Ovary (tissue), 9 donors: Measurements from ENCODE around the gene PANK2. TPM values are rescaled to one million over a fixed set of nuclear protein-coding genes. Genes with fewer than 3 reads are reported as not detected.

Experiments
- DNase-seq, 5 donors: peaks; one replicate each; pipeline ENCODE4 v3.0.0-alpha.2; 2019 to 2020
- H3K27ac ChIP-seq, 2 donors: fragments of 200-600 bp; one replicate each; pipeline versions ENCODE4 v1.5.1 to v1.8.0; 2019 to 2022
- H3K27me3 ChIP-seq: fragments of 200-600 bp; one replicate; pipeline ENCODE4 v1.8.0; 2022
- H3K36me3 ChIP-seq: fragments of 200-600 bp; sonication (generic); one replicate; pipeline ENCODE4 v1.5.1; 2019
- H3K4me1 ChIP-seq: one replicate; pipeline ENCODE4 v1.8.1; 2013; ENCODE audit warnings: mild to moderate bottlenecking, moderate library complexity; ENCODE audit not compliant: insufficient read depth
- H3K4me3 ChIP-seq: fragments of 200-600 bp; sonication (generic); one replicate; pipeline ENCODE4 v1.5.1; 2017
- H3K9me3 ChIP-seq, 2 donors: fragments of 200-600 bp in 1 of 2; sonication (generic) in 1 of 2; one replicate each; pipeline versions ENCODE4 v1.5.1 to v1.8.1; 2013 to 2019; ENCODE audit warnings: mild to moderate bottlenecking in 1 of 2, moderate library complexity in 1 of 2
- EP300 ChIP-seq: sonication (generic); formaldehyde crosslinking; IDR thresholded peaks from one replicate; pipeline ENCODE4 v1.6.1; 2017; ENCODE audit warnings: antibody characterized with exemption
- POLR2A ChIP-seq: fragments of 450-650 bp; IDR thresholded peaks from one replicate; pipeline ENCODE4 v1.6.1; 2017; ENCODE audit warnings: antibody characterized with exemption, mild to moderate bottlenecking, moderate library complexity
- WGBS, 3 donors: extraction: QIAGEN DNeasy Blood & Tissue Kit in 1 of 3; methylation state at CpG; one replicate each; pipeline versions ENCODE4 v1.1.5 to v1.1.7; 2013 to 2017; 5-methylcytosine and 5-hydroxymethylcytosine counted together
- intact Hi-C, 4 donors: fragments of 100-400 bp; cut with DNase I; formaldehyde crosslinking; loops; one replicate each; pipeline versions ENCODE4 v1.11.0 to v1.15.1; 2022 to 2023
- polyA plus RNA-seq, 2 donors: library from polyadenylated mRNA; stranded (reverse); fragments of 200-250 nt in 1 of 2; fragments of 350-450 nt in 1 of 2; fragmentation: Illumina TruSeq in 1 of 2; extraction: RNeasy Lipid Tissue Mini Kit (QIAGEN cat#74804) in 1 of 2; gene quantifications; one replicate each; pipeline ENCODE4 v1.2.3, GENCODE V29; 2013 to 2014
- total RNA-seq, 7 donors: library from RNA; depleted of rRNA in 2 of 7; stranded (reverse); fragments of >200 nt in 2 of 7; fragmentation: NEBNext Ultra II Directional in 3 of 7; extraction: Animal tissue kit (Norgen Biotek cat#: 25700) in 3 of 7; gene quantifications; one replicate each; pipeline versions ENCODE4 v1.1.0 to v1.2.4, GENCODE V29; 2016 to 2023
- TF ChIP-seq, protein P1 (sequence below), 3 donors: fragments of 450-650 bp in 2 of 3; fragments of 200-600 bp in 1 of 3; IDR thresholded peaks; one replicate each; pipeline versions ENCODE4 v1.5.1 to v1.8.0; 2016 to 2022; ENCODE audit warnings: antibody characterized with exemption in 3 of 3, mild to moderate bottlenecking in 1 of 3
- donor health status: DM: no; HTN: no; CAD: no; lungs with moderate emphysema.
- donor health status: DM: no; HTN: no; CAD: no.
- donor health status: Bipolar disorder and iron deficiency.
- donor health status: DM: yes; HTN: yes; CAD: no.
- donor health status: DM: no; HTN: no; CAD: no.
- donor health status: DM: yes; HTN: yes; CAD: no.

Gene PANK2
- total and polyA plus RNA-seq, 9 donors = 20.0 to 39.5 (median 33.9) TPM

GRCh38 chr20:3863317-3863716 lies 25.9 kb upstream of the PANK2 start:
- H3K4me1 ChIP-seq = no peaks in the 10 kb centered on the region
- TF ChIP-seq POLR2A (no peak), EP300 (no peak)
- TF ChIP-seq, protein P1, sequence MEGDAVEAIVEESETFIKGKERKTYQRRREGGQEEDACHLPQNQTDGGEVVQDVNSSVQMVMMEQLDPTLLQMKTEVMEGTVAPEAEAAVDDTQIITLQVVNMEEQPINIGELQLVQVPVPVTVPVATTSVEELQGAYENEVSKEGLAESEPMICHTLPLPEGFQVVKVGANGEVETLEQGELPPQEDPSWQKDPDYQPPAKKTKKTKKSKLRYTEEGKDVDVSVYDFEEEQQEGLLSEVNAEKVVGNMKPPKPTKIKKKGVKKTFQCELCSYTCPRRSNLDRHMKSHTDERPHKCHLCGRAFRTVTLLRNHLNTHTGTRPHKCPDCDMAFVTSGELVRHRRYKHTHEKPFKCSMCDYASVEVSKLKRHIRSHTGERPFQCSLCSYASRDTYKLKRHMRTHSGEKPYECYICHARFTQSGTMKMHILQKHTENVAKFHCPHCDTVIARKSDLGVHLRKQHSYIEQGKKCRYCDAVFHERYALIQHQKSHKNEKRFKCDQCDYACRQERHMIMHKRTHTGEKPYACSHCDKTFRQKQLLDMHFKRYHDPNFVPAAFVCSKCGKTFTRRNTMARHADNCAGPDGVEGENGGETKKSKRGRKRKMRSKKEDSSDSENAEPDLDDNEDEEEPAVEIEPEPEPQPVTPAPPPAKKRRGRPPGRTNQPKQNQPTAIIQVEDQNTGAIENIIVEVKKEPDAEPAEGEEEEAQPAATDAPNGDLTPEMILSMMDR (IDR thresholded peaks at IDR 0.05) = no peak
- H3K4me3 ChIP-seq = no peak overlapping the region
- no peak for DNase-seq
- intact Hi-C loops = no loop called here
- no peaks in the 10 kb centered on the region for H3K36me3 ChIP-seq
- no peaks in the 10 kb centered on the region for H3K27me3 ChIP-seq
- 69 to 79% (median 79%) methylated on average over 6 to 7 of the region's 7 CpGs for WGBS, 3 donors
- H3K27ac ChIP-seq = no peak overlapping the region
- no peaks in the 10 kb centered on the region for H3K9me3 ChIP-seq

- intact Hi-C loops = no loop called here
- Histone ChIP-seq H3K36me3 (no peaks in the 10 kb centered on the region), H3K9me3 (no peaks in the 10 kb centered on the region), H3K27ac (no peak overlapping the region), H3K4me1 (no peaks in the 10 kb centered on the region), H3K27me3 (no peaks in the 10 kb centered on the region), H3K4me3 (no peak overlapping the region)
- TF ChIP-seq POLR2A = no peak
- no peak for TF ChIP-seq EP300
- TF ChIP-seq, protein P1 (IDR thresholded peaks at IDR 0.05) = no peak
- WGBS, 3 donors = 58 to 79% (median 67%) methylated on average over 5 of the region's 5 CpGs
- DNase-seq = peak in 3 of 5 donors; percentile 39 to 51 (median 44)
Measured at GRCh38 chr20:3864518-3864917, 24.7 kb upstream of the PANK2 start.

- Histone ChIP-seq H3K4me1 (no peaks in the 10 kb centered on the region), H3K9me3 (no peaks in the 10 kb centered on the region), H3K27ac (no peak overlapping the region), H3K4me3 (no peak overlapping the region), H3K36me3 (no peaks in the 10 kb centered on the region), H3K27me3 (no peaks in the 10 kb centered on the region)
- DNase-seq = no peak
- intact Hi-C loops = no loop called here
- WGBS, 3 donors = 86 to 87% (median 87%) methylated on average over 14 of the region's 14 CpGs
- TF ChIP-seq EP300 = no peak
- TF ChIP-seq POLR2A = no peak
- TF ChIP-seq, protein P1 (IDR thresholded peaks at IDR 0.05) = no peak
Measured at GRCh38 chr20:3865152-3865886, 23.9 kb upstream of the PANK2 start.

- Histone ChIP-seq H3K27me3 (no peaks in the 10 kb centered on the region), H3K4me3 (no peak overlapping the region), H3K27ac (no peak overlapping the region), H3K9me3 (no peaks in the 10 kb centered on the region), H3K4me1 (no peaks in the 10 kb centered on the region), H3K36me3 (no peaks in the 10 kb centered on the region)
- 85 to 92% (median 86%) methylated on average over 14 of the region's 14 CpGs for WGBS, 3 donors
- intact Hi-C loops = no loop called here
- no peak for DNase-seq
- TF ChIP-seq POLR2A (no peak), EP300 (no peak)
- TF ChIP-seq, protein P1 (IDR thresholded peaks at IDR 0.05) = no peak
Measured at GRCh38 chr20:3865887-3866407, 23.2 kb upstream of the PANK2 start.
